GM18505 (cell line): ENCODE results near the gene NCBP2L.

Source experiments
- ATAC-seq: cut with Tn5 transposase; IDR thresholded peaks from one replicate; pipeline ENCODE4 v1.9.1; 2021; ENCODE audit not compliant: unreplicated experiment
- POLR2A ChIP-seq: IDR thresholded peaks from 4 replicates; pipeline ENCODE4 v1.6.1; 2011; ENCODE audit warnings: borderline replicate concordance; ENCODE audit not compliant: insufficient read depth, insufficient read length; ENCODE audit errors: extremely low read depth

NCBP2L gene

GRCh38 chrX:107741404-107741790 is 36.1 kb upstream of the NCBP2L start:
- no peak for TF ChIP-seq POLR2A
- ATAC-seq: peak; percentile 31

- no peak for TF ChIP-seq POLR2A
- no peak for ATAC-seq
Measured at GRCh38 chrX:107742700-107743191, 34.8 kb upstream of the NCBP2L start.

- no peak for TF ChIP-seq POLR2A
- no peak for ATAC-seq
Measured at GRCh38 chrX:107743995-107744394, 33.5 kb upstream of the NCBP2L start.

GRCh38 chrX:107744868-107745267 is 32.7 kb upstream of the NCBP2L start:
- no peak for ATAC-seq

GRCh38 chrX:107747596-107748161 is 29.9 kb upstream of the NCBP2L start:
- no peak for ATAC-seq
- TF ChIP-seq POLR2A: no peak

More at GRCh38 chrX:107744868-107745267, 32.7 kb upstream of the NCBP2L start:
- no peak for TF ChIP-seq POLR2A

GRCh38 chrX:107748506-107748905 is 29.0 kb upstream of the NCBP2L start:
- TF ChIP-seq POLR2A: no peak
- no peak for ATAC-seq

- no peak for ATAC-seq
- no peak for TF ChIP-seq POLR2A
Measured at GRCh38 chrX:107750263-107750662, 27.3 kb upstream of the NCBP2L start.

- ATAC-seq: no peak
- no peak for TF ChIP-seq POLR2A
Measured at GRCh38 chrX:107750861-107751445, 26.6 kb upstream of the NCBP2L start.

- no peak for ATAC-seq
- TF ChIP-seq POLR2A: no peak
Measured at GRCh38 chrX:107752043-107752442, 25.5 kb upstream of the NCBP2L start.

GRCh38 chrX:107752714-107753113 is 24.8 kb upstream of the NCBP2L start:
- ATAC-seq: no peak
- no peak for TF ChIP-seq POLR2A

- ATAC-seq: no peak
- TF ChIP-seq POLR2A: no peak
Measured at GRCh38 chrX:107753187-107753586, 24.3 kb upstream of the NCBP2L start.

- ATAC-seq: no peak
- no peak for TF ChIP-seq POLR2A
Measured at GRCh38 chrX:107755721-107756120, 21.8 kb upstream of the NCBP2L start.

- no peak for TF ChIP-seq POLR2A
- ATAC-seq: no peak
Measured at GRCh38 chrX:107758231-107758766, 19.2 kb upstream of the NCBP2L start.
